Measurements from ENCODE around the gene TENT4A.

The TENT4A gene

DNA sequence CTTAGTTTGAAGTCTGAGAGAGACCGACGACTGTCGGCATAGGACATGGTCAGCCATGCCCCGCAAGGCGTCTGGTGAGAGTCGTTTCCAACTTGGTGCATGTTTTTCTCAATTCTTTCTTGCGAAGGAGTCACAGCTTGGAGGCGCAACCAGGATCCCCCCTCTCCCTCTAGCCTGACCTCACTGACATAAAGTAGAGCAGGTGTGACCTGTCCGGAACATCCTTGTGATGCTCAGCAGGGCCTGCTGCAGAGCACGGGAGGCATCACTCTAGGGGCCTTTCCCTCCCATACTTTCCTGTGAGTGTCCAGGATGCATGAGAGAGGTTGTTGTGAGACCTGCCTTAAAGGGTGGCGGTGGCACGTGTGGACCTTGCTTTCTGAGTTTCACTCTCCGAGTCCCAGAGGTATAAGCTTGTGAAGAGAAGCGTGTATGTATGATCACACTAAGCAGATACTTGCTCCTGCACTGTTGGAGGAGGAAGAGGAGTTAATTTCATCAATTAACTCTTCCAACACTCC lies 5.0 kb downstream of the TENT4A start:
- DNase-seq (ENCODE audit: low spot score): peak; percentile 45

DNA sequence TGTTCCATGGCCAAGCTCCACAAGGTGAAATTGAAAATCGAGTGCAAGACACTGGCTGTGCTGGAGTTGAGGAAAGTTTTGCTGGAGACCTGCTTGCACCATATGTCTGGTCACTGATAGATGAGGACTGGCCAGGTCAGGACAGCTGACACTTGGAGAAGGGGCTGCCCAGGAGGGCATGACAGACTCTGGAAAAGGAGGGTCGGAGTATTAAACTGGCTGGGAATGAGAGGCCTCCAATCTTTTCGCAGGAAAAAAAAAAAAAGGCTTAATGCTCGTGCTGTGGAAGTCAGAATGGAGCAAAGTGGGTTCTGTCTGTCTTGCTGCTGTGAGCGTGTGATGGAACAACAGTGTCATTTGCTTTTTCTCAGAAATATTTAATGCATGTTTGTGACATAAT lies 5.5 kb downstream of the TENT4A start:
- DNase-seq (ENCODE audit: low spot score): no peak

DNA sequence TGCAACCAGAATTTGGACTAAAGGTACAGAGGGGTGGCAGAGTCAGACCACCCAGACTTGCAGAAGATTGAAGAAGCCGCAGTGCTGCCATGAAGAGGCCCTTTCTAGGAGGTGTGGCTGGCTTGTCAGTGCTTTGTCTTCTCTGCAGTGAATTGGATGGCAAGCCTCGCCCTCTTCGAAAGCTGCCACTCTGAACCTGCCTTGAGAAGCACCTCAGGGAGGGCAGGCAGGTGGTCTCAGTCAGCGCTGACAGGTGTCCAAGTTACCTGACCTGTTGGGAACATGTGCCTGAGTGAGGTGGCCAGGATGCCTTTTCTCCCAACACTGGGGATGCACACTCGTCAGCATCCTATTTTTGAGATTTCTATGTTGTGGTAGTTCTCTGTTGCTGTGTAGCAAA lies 6.2 kb downstream of the TENT4A start:
- peak; percentile 31 for DNase-seq (ENCODE audit: low spot score)

DNA sequence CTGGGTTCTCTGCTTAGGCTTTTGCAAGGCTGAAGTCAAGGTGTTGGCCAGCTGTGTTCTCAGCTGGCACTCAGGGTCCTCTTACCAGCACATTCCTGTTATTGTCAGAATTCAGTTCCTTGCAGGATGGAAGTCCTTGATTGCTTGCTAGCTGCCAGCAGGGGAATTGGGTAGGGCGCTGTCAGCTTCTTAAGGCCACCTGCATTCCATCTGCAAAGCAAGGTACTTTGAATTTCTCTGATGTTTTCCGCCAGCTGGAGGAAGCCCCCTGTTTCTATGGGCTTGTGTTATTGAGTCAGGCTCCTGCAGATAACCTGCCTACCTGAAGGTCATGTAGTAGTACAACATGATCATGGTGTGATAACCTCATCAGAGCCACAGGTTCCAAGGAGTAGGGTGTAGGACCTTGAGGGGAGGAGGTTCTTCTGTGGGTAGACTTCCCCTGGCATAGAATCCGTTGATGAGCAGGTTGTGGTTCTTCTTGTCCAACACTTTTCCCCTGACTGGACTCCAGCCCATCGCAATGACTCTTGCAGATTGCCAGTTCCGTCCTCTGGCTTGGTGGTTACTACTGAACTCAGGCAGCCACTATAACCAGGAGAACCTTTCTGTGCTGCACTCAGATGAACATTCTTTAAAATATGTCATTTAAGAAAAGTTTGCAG lies 6.8 kb downstream of the TENT4A start:
- peak; percentile 65 for DNase-seq (ENCODE audit: low spot score)

DNA sequence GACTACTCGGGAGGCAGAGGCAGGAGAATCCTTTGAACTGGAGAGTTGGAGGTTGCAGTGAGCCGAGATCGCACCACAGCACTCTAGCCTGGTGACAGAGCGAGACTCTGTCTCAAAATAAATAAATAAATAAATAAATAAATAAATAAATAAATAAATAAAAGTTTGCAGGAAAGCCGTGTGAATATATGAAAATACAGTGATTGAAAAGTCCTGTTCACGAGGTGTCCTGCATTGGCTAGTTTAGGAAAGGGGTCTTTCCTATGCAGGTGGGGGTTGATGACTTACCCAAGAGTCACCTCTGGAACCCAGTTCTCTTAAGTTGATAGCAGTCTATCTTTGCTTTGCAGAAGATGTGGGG lies 7.3 kb downstream of the TENT4A start:
- no peak for DNase-seq (ENCODE audit: low spot score)

DNA sequence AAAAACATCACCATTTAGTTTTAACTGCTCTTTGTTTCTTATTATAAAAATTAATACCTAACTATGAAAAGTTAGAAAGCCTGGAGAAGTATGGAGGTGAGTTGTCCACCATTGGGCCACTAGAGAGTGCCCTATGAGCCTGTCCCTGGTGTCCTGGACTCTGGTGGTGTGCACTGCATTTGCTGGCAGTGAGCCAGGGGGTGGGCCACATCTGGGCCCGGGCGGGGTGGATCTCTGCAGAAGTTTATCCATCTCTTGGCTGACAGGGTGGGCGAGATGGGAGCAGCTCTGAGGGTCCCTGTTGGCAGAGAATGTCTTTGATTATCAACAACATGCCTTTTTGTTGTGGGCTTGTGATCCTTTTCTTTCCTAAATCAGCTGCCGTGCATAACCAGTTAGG lies 8.2 kb downstream of the TENT4A start:
- peak; percentile 77 for DNase-seq (ENCODE audit: low spot score)

DNA sequence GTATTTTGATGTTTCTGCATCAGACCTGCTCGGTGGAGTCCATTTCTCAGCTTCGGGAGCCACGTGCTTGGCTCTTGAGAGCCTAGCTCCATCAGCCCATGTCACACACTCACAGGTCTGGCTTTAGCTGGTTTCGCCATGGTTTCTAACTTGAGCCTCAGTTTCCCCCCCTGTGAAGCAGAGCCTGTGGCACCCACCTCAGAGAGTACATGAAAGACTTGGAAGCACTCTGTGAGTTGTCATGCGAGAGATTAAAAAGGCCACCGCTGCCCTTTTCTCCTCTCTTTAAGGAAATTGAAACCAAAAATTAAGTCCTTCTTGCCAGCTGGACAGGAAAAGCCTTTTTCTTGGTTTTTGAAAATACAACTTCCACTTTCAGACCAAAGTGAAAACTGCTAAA lies 8.8 kb downstream of the TENT4A start:
- peak; percentile 78 for DNase-seq (ENCODE audit: low spot score)

DNA sequence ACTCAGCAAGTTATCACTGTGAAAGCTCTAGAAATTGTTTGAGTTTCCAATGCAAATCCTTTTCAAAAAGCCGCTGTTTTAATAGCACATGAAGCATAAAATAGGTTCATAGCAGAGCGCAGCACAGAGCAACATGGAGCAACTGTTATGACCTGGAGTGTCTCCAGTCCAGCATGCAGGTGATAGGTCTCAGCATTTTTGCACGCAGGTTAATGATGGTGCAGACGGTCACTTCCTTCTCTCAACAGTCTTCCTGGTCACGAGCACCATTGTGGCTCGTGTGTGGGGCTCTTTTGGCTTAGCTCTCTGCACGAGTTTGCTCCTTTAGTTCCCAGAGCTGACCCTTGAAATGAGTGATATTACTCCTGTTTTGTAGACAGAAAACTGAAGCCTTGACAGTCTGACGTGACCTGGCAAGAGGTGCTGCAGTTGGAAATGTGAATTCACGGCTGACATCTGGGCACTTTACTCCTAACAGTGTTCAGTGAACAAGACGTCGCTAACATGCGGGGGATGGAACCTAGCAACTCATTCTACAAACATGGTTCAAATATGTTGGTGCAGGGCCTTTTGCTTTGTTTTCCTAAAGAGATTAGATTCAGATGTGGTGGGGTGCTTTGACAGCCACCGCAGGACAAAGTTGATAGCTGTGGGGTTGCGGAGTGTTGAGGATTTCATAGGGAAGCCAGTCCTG lies 10.0 kb downstream of the TENT4A start:
- DNase-seq (ENCODE audit: low spot score): no peak

DNA sequence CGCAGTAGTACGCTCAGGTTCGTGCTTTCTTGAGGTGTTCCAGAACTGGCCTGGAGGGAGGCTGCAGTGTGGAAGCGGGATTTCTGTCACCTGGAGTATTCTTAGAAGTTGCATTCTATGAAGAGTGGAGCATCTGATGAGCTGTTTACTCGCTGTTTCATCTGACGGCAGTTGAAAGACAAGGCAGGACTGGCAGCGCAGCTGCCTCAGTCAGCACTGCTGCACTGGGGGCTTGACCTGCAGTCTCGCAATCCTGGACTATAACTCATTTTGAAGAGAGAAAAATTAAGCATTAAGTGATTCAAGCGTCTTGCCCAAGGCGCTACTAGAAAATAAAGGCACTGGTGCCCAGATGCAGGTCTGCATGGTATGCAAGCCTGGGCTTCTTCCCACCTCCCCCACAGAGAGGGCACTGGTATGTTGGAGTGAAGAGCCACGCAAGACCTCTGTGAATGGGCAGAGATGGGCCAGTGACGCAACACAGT lies 10.6 kb downstream of the TENT4A start:
- DNase-seq (ENCODE audit: low spot score): no peak

DNA sequence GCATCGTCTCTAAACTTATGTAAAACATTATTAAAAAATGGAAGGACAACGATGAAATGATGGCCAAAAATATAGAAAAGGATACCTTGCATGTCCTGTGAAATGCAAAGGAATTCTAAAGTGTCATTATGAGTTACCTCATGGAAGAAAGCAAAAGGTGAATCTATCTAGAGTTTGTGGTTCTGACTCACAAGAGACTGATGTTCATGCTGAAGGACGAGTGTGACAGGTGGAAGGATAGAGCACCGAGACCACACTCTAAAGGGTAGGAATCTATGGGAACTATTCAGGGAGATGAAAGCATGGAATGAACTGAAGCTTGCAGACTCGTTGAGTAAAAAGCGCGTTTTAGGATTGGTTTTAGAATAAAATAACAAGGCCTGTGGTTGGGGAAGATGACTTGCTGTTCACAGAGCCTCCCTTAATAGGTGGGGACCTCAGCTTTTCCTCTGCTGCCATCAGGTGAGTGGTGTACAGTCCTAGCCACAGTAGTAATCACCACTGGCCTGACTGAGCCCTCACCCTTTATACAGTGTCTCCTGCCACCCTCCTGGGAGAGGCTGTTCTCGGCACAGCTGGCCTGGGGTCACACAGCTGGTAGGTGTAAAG lies 11.2 kb downstream of the TENT4A start:
- DNase-seq (ENCODE audit: low spot score): no peak

DNA sequence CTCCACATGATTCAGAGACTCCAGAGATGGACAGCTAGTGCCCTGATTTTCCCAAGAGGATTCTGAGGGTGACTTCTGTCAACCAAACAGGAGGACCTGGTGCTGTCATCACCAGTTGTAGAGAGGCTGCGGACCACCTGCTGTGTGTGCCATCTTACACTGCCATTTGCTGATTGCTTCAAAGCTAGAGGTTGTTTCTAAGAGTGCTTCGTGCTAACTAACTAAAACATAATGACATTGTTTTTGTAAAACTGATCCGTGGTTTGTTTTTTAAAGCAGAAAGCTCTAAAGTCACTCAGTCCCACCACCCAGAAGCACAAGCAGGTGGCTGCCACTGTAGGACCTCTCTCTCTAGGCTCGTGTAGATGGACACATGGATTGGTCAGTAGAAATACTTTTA lies 12.2 kb downstream of the TENT4A start:
- no peak for DNase-seq (ENCODE audit: low spot score)

DNA sequence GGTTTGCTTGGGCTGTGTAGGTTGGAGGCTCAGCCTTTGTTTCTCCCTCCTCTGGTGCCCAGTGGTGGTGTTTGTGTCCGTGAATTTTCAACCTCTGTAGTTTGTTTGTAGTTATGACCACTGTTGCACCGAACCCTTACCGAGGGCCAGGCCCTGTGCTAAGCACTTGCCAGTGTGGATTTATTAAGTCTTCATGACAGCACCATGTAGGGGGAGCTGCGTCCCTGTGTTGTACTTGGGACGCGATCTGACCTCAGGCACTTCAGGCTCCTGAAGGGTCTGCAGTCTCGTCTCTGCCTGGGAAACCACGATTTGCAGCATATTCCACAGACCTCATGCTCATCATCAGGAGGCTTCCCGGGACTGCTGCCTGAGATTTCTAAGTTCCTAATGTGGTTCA lies 12.8 kb downstream of the TENT4A start:
- DNase-seq (ENCODE audit: low spot score): peak; percentile 29

DNA sequence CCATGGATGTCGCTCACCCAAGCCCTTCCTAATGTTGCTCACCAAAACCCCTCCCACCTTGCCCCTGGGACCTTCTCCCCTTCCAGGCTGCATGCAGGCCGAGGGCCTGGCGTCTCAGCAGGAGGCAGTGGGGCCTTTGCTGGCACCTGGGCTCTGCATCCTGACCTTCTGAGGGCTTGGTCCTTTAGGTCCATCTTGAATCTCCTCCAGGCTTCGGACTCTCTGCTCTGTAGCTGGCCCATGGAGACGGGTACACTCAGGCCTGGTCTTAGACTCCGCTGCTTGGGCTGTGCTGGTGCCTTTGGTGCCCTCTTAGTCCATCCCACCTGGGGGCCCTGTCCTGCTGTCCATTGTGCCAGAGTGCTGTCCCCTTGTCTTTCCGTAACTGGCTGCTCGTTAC lies 14.0 kb downstream of the TENT4A start:
- peak; percentile 26 for DNase-seq (ENCODE audit: low spot score)

DNA sequence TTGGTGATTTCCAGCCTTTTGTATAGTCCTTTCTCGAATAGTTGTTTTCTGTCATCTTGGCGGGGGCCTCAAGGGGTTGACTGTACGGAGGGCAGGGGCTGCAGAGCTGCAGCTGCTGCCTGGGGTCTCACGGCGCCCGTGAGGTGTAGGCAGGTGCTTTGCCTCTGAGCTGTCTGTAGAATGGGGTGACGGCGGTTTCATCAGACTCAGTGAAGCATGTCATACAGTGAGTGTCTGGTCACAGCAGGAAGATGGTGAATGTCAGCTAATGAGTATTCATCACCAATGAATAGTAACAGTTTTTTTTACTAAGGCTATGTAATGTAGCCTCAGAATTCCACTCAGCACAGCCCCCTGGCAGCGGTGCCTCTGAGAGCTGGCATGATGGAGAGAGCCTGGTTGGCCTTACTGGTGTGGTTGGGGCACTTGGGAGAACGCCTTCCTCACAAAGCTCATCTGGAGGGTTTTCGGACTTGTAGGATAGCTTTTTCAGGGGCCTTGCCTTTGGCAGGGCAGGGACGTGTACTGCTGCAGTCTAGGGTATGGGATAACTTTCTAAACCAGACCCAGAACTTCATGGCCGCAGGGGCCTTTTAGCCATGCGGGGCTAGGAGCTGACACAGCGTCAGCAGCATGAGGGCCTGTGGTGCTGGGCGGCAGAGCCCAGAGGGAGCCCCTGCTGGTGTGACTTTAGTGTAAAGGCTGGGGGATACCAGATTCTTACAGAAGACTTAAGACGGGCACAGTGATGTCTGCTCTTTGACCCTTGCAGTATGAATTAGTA lies 15.0 kb downstream of the TENT4A start:
- DNase-seq (ENCODE audit: low spot score): peak; percentile 98

DNA sequence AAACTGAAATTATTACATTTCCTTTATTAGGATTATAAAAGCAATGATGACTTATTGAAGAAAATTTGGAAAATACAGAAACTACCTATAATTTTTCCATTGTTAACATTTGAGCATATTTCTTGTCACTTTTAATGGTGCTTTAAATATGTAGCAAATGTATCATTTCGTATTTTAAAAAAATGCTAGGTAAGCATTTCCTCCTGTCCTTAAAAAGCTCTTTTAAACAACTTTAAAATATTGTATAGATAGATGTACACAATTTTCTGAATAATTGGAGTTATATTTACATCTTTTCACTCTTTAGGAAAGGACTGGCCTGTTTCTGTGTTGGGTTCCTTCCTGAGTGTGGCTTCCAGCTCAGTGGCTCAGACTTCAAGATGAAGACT lies 15.6 kb downstream of the TENT4A start:
- no peak for DNase-seq (ENCODE audit: low spot score)

DNA sequence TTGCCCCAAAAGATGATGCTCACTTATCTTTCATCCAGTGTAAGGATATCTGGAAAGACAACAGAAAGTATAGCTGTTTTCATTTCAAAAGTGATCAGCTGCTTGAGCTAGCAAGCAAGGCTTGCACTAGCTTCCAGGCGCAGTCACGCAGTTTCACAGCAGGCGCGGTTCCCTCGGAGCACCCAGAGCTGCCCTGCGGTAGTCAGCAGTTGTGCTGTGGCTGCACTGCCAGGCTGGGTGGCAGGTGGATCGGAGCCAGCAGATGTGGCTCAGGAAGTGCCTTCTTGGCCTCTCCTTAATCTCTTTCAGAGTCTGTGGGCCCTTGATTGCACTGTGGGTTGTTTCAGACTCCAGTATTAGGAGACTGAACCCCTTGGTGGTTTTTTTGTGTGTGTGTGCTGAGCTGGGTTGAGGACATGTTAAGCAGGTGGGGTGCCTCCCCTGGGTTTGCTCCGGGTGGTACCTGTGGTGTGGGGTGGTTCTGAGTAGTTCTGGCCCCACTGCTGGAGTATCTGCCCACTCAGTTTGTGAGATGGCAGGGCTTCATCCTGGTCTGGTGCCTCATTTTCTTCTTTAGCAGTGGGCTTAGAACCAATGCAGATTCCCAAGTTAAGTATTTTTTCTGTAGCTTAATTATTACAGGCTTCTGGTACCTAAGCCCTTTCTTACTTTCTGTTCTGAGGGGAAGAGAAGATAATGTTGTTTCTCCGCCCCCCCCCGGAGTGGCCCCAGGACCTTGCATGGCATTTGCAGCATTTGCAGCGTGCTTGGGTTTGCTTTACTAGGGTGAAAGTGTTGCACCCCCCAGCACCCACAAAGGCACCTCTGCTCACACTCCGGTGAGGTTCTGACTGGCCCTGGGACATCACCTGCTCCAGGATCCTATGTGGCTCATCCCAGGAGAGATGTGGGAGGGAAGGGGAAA lies 16.4 kb downstream of the TENT4A start:
- DNase-seq (ENCODE audit: low spot score): peak; percentile 90

DNA sequence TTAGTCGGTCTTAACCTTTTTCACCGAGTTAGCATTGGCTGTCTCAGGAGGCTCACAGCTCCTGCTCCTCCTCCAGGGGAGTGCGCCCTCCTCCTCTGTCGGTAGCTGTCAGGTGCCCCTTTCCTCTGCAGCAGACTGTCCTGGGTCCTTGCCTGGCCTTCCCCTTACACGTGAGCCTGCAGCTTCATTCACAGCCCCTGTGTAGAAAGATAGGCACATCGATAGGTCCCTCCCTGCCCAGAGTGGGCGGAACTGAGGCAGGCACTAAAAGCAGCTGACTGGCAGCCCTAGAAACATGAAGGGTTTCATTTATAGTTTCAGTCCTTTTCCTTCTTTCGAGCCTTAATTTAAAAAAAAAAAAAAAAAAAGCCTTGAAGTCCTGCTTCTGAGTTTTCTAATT lies 17.2 kb downstream of the TENT4A start:
- no peak for DNase-seq (ENCODE audit: low spot score)

DNA sequence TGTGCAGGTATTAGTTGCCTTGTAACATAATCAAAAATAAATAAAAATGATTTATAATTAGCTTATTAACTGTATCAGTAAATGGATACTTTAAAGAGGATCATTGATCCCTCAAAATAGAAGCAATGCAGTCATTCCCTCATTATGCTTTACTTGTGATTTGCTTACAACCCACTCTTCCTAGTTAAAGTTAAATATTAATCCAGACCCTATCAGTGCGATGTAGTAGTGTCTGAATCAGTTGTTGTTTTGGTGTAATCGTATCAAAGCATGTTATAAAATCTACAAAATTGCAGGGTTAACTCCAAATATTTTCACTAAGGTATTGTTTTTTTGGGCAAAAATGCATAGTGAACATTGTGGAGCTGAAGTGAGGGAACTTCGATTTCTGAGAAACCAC lies 17.6 kb downstream of the TENT4A start:
- DNase-seq (ENCODE audit: low spot score): no peak

DNA sequence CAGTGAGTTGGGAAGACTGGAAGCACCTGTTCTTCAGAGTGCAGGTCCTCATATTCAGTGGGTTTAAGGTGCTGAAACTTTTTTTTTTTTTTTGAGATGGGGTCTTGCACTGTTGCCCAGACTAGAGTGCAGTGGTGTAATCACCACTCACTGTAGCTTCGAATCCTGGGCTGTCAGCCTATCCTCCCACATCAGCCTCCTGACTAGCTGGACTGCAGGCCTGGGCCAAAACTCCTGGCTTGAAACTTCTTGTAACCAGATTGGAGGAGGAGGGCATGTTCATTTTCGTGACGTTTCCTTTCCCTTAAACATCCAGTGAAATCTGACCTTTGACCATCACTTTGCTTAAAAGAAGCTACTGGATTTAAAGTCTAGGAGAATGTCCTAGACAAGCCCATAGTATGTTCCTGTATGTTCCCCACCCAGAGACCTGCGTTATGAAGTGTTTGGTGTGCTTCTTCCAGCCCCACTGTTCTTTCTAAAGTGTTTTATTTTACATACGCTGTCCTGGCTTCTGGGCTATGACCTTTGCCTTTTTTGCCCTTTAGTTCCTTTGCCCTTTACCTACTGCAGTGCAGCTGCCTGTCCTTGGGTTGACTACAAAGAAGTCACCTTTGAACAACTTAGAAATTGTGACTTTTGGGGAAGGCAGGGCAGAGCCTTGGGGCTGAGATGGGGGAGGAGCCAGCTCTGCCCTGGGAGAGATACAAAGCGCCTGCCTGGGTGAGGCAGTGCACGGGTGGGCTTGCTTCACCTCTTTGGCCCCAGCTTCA lies 18.4 kb downstream of the TENT4A start:
- DNase-seq (ENCODE audit: low spot score): no peak

DNA sequence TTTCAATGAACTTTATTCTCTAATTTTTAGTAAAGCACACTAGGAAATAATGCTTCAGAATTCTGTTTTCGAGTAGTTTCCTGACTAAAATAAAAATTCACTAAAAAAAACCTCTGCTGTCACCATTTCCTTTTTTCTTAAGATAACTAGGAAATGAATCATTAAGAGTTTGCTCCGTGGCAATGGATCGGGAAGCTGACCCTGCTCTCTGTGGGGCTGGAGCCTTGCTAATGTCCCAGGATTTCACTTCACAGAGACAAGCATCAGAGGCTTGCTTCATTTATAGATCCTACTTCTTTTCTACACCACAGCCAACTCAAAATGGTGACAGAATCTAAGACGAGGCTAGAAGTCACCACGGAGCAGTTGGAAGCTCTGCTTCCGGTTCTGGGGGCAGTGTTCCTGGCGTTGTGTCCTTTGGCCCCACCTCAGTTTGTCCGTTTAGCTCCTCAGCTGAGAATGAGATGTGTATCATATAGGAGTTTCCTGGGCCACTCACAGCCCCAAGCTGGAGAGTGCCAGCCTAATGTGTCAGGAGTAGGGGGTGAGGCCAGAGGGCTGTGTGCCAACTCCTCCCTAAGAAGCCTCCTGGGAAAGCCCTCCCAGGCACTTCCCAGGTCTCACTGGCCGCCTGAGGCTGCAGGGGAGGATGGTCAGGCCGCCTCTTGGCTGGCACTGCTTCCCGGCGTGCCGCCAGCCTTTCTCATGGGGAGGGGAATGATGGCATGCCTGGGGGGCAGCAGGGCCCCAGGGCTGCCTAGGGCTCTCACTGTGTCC lies 19.6 kb downstream of the TENT4A start:
- no peak for DNase-seq (ENCODE audit: low spot score)
